ENCODE results near the gene GAK. TPM values are rescaled to one million over a fixed set of nuclear protein-coding genes. Genes with fewer than 3 reads are reported as not detected.
"Not testable (repeated sequence)": the region's sequence is repeated elsewhere in the genome, so short reads cannot be mapped to it uniquely, and the experiment has no call there.

The GAK gene
- total RNA-seq, 4 donors from 2014 or later = 230 to 882 (median 305) TPM

DNA sequence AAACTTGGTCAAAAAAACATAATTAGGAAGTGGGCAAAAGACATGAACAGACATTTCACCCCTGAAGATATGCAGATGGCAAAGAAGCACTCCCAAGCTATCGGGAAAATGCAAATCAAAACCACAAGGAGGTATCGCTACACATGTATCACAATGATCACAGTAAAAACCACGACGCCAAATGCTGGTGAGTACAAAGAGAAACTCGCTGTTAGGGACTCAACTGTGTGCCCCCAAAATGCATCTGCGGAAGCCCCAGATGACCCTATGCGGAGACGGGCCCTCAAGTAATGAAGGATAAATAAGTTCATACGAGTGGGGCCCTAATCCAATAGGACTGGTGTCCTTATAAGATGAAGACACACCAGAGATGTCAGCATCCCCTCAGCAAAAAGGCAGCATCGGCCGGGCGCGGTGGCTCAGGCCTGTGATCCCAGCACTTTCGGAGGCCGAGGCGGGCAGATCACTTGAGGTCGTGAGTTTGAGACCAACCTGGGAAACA, 10.2 kb downstream of the GAK start:
- TF ChIP-seq EP300 (IDR thresholded peaks at IDR 0.05; ENCODE audit: low read depth) = no peak
- no peak for TF ChIP-seq POLR2AphosphoS5 (IDR thresholded peaks at IDR 0.05)
- no peak for TF ChIP-seq POLR2A (IDR thresholded peaks at IDR 0.05)
- TF ChIP-seq, protein P1, sequence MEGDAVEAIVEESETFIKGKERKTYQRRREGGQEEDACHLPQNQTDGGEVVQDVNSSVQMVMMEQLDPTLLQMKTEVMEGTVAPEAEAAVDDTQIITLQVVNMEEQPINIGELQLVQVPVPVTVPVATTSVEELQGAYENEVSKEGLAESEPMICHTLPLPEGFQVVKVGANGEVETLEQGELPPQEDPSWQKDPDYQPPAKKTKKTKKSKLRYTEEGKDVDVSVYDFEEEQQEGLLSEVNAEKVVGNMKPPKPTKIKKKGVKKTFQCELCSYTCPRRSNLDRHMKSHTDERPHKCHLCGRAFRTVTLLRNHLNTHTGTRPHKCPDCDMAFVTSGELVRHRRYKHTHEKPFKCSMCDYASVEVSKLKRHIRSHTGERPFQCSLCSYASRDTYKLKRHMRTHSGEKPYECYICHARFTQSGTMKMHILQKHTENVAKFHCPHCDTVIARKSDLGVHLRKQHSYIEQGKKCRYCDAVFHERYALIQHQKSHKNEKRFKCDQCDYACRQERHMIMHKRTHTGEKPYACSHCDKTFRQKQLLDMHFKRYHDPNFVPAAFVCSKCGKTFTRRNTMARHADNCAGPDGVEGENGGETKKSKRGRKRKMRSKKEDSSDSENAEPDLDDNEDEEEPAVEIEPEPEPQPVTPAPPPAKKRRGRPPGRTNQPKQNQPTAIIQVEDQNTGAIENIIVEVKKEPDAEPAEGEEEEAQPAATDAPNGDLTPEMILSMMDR (IDR thresholded peaks at IDR 0.05) = no peak
- Histone ChIP-seq H3K9me3 (no peaks in the 10 kb centered on the region), H3K4me1 (peaks cover 0 to 27% (median 6%) of the 10 kb centered on the region in 4 donors), H3K27me3 (no peaks in the 10 kb centered on the region), H3K27ac (peak overlapping the region in 3 of 4 donors; percentile 1 to 61 (median 36)), H3K4me3 (no peak overlapping the region), H3K36me3 (no peaks in the 10 kb centered on the region)
- intact Hi-C loops (cut with DNase I; ENCODE audit: low total_unique reads) = no loop called here
- peak; percentile 26 for DNase-seq
- in situ Hi-C loops (cut with MboI; ENCODE audit: low pct_ligation_motif_present in 1 of 4, low pct_unique_long_range_greater_than_20kb in 1 of 4, low sequenced_read_pairs in 3 of 4) = no loop called here
- WGBS, 2 donors (ENCODE audit: low coverage in 1 of 2) = 80 to 81% methylated on average over 2 to 17 of the region's 17 CpGs

DNA sequence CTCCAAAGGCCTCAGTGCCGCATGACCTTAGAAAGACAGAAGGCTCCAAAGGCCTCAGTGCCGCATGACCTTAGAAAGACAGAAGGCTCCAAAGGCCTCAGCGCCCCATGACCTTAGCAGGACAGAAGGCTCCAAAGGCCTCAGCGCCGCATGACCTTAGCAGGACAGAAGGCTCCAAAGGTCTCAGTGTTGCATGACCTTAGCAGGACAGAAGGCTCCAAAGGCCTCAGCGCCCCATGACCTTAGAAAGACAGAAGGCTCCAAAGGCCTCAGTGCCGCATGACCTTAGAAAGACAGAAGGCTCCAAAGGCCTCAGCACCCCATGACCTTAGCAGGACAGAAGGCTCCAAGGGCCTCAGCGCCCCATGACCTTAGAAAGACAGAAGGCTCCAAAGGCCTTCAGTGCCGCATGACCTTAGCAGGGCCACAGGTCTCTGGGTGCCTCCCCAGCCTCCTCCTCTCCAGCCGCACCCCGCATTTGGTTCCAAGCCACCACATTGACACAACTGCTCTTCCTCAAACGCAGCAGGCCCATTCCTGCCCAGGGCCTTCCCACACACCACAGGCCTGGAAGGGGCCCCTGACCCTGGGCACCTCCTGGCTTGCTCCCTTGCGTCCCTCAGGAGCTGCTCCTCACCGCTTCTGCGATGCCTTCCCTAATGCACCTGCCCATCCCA, 13.0 kb downstream of the GAK start:
- not testable (repeated sequence) for DNase-seq

DNA sequence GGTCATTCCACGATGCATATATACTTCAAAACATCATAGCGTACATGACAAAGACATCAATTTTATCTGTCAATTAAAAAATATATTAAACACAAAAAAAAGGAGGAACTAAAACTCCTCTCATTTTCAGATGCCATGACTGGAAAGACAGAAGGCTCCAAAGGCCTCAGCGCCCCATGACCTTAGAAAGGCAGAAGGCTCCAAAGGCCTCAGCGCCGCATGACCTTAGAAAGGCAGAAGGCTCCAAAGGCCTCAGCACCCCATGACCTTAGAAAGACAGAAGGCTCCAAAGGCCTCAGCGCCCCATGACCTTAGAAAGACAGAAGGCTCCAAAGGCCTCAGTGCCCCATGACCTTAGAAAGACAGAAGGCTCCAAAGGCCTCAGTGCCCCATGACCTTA, 13.5 kb downstream of the GAK start:
- H3K36me3 ChIP-seq; H3K27ac ChIP-seq; H3K27me3 ChIP-seq; DNase-seq; intact Hi-C loops (cut with DNase I; ENCODE audit: low total_unique reads); in situ Hi-C loops (cut with MboI; ENCODE audit: low pct_ligation_motif_present in 1 of 4, low pct_unique_long_range_greater_than_20kb in 1 of 4, low sequenced_read_pairs in 3 of 4); H3K9me3 ChIP-seq; H3K4me3 ChIP-seq: not testable (repeated sequence)
- H3K4me1 ChIP-seq = peaks cover 0 to 25% (median 3%) of the 10 kb centered on the region in 4 donors
- 83 to 95% methylated on average over 5 to 6 of the region's 6 CpGs for WGBS, 2 donors (ENCODE audit: low coverage in 1 of 2)

More for the DNA sequence above, 13.0 kb downstream of the GAK start:
- H3K36me3 ChIP-seq; H3K27me3 ChIP-seq; H3K9me3 ChIP-seq; H3K4me3 ChIP-seq; in situ Hi-C loops (cut with MboI; ENCODE audit: low pct_ligation_motif_present in 1 of 4, low pct_unique_long_range_greater_than_20kb in 1 of 4, low sequenced_read_pairs in 3 of 4); H3K27ac ChIP-seq; intact Hi-C loops (cut with DNase I; ENCODE audit: low total_unique reads): not testable (repeated sequence)
- peaks cover 0 to 28% (median 3%) of the 10 kb centered on the region in 4 donors for H3K4me1 ChIP-seq
- WGBS, 2 donors (ENCODE audit: low coverage in 1 of 2) = 90 to 100% methylated on average over 4 to 14 of the region's 15 CpGs

DNA sequence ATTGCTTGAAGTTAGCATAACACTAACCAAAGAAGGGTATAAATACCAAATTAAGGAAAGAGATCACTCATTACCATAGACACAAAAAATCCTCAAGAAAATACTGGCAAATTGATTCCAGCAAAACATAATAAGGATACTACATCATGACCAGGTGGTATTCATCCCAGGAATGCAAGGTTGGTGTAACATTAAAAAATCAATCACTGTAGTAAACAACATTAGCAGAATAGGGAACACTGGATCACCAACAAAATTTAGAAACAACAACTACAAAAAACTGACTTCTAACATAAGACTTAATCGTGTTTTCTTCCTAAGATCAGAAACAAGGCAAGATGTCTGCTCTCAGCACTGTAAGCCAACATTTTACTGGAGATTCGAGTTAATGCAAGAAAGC, 14.1 kb downstream of the GAK start:
- peaks cover 0 to 28% (median 5%) of the 10 kb centered on the region in 4 donors for H3K4me1 ChIP-seq
- H3K27me3 ChIP-seq = no peaks in the 10 kb centered on the region
- H3K9me3 ChIP-seq = no peaks in the 10 kb centered on the region
- intact Hi-C loops (cut with DNase I; ENCODE audit: low total_unique reads) = no loop called here
- no peak overlapping the region for H3K4me3 ChIP-seq
- H3K27ac ChIP-seq = no peak overlapping the region
- WGBS, 2 donors (ENCODE audit: low coverage in 1 of 2) = 99 to 100% methylated on average over 2 of the region's 2 CpGs
- no peak for TF ChIP-seq POLR2AphosphoS5 (IDR thresholded peaks at IDR 0.05)
- TF ChIP-seq, protein P1 (IDR thresholded peaks at IDR 0.05) = no peak
- no peak for TF ChIP-seq EP300 (IDR thresholded peaks at IDR 0.05; ENCODE audit: low read depth)
- TF ChIP-seq POLR2A (IDR thresholded peaks at IDR 0.05) = no peak
- no peaks in the 10 kb centered on the region for H3K36me3 ChIP-seq
- in situ Hi-C loops (cut with MboI; ENCODE audit: low pct_ligation_motif_present in 1 of 4, low pct_unique_long_range_greater_than_20kb in 1 of 4, low sequenced_read_pairs in 3 of 4) = no loop called here
- no peak for DNase-seq

DNA sequence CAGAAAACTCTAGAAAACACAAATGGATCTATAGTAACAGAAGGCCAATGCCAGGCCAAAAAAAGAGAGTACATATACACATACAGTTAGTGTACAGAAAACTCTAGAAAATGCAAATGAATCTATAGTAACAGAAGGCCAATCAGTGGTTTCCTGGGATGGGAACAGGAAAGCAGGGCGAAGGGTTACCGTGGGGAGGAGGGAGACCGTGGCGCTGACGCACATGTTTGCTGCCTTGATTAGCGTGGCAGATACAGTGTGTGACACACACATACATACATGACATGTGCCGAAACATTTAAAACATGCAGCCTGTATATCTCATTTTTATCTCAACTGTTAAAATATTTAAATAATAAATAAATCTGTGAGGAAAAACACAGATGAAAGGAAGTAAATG, 14.7 kb downstream of the GAK start:
- in situ Hi-C loops (cut with MboI; ENCODE audit: low pct_ligation_motif_present in 1 of 4, low pct_unique_long_range_greater_than_20kb in 1 of 4, low sequenced_read_pairs in 3 of 4) (no loop called here), intact Hi-C loops (cut with DNase I; ENCODE audit: low total_unique reads) (no loop called here)
- Histone ChIP-seq H3K36me3 (peaks cover 0 to 1% (median 0%) of the 10 kb centered on the region in 4 donors), H3K9me3 (no peaks in the 10 kb centered on the region), H3K27me3 (no peaks in the 10 kb centered on the region), H3K27ac (no peak overlapping the region), H3K4me1 (peaks cover 0 to 29% (median 7%) of the 10 kb centered on the region in 4 donors), H3K4me3 (no peak overlapping the region)
- DNase-seq = no peak
- WGBS, 2 donors (ENCODE audit: low coverage in 1 of 2) = 97 to 100% methylated on average over 3 to 7 of the region's 7 CpGs
- TF ChIP-seq POLR2A (IDR thresholded peaks at IDR 0.05) = no peak

Measured in transverse colon (tissue), 4 donors.